SU-DHL-6 (cell line): Measurements from ENCODE around the gene CERS1.

ENCODE experiments used
- H2AFZ ChIP-seq: fragments of 200-600 bp; sonication (generic); 2 replicates; pipeline ENCODE4 v1.6.1; 2014; ENCODE audit warnings: low read depth, mild to moderate bottlenecking, moderate library complexity, mixed read lengths, antibody characterized with exemption, low read length; ENCODE audit not compliant: severe bottlenecking
- H3F3A ChIP-seq: fragments of 200-600 bp; shearing (Covaris generic); 2 replicates; pipeline ENCODE4 v1.6.0; 2016; ENCODE audit warnings: antibody characterized with exemption, mild to moderate bottlenecking; ENCODE audit not compliant: insufficient read depth
- H3K27ac ChIP-seq: fragments of 200-600 bp; sonication (generic); 2 replicates; pipeline ENCODE4 v1.5.1; 2016; ENCODE audit warnings: low read depth, mild to moderate bottlenecking, low read length, moderate library complexity, mixed read lengths
- H3K27me3 ChIP-seq: fragments of 200-600 bp; sonication (generic), shearing (Covaris generic); 2 replicates; pipeline ENCODE4 v1.6.0; 2014; ENCODE audit warnings: mild to moderate bottlenecking, low read length
- H3K36me3 ChIP-seq: fragments of 200-600 bp; sonication (generic); 2 replicates; pipeline ENCODE4 v1.6.1; 2014; ENCODE audit warnings: mild to moderate bottlenecking, low read length, mixed read lengths
- H3K4me2 ChIP-seq: fragments of 300-600, 200-600 bp; shearing (Covaris generic), sonication (generic); 2 replicates; pipeline ENCODE4 v1.6.0; 2014; ENCODE audit warnings: low read length, low read depth, mild to moderate bottlenecking; ENCODE audit not compliant: poor library complexity, severe bottlenecking
- H3K4me3 ChIP-seq: fragments of 200-600 bp; sonication (generic); 2 replicates; pipeline ENCODE4 v1.5.1; 2014; ENCODE audit warnings: antibody characterized with exemption, low read length, mild to moderate bottlenecking, mixed read lengths; ENCODE audit not compliant: insufficient read depth, poor library complexity, severe bottlenecking
- H3K79me2 ChIP-seq: fragments of 200-600 bp; sonication (generic); 2 replicates; pipeline ENCODE4 v1.6.1; 2014; ENCODE audit warnings: mild to moderate bottlenecking, low read length, moderate library complexity; ENCODE audit not compliant: insufficient read depth
- H3K9ac ChIP-seq: fragments of 200-600 bp; sonication (generic); 2 replicates; pipeline ENCODE4 v1.7.0; 2014; ENCODE audit warnings: mild to moderate bottlenecking, low read length
- H3K9me2 ChIP-seq: fragments of 200-600 bp; sonication (generic); replicated peaks from 2 replicates; pipeline ENCODE4 v1.6.1; 2014; ENCODE audit warnings: low read length; ENCODE audit not compliant: insufficient read depth
- H3K9me3 ChIP-seq: fragments of 200-600 bp; sonication (generic); 2 replicates; pipeline ENCODE4 v1.6.1; 2014; ENCODE audit warnings: low read length, mixed read lengths; ENCODE audit not compliant: insufficient read depth
- H4K20me1 ChIP-seq: fragments of 200-600 bp; sonication (generic); 2 replicates; pipeline ENCODE4 v1.6.1; 2014; ENCODE audit warnings: low read depth, mild to moderate bottlenecking, antibody characterized with exemption, low read length, moderate library complexity, mixed read lengths
- CTCF ChIP-seq: fragments of 200-600 bp; sonication (generic); IDR thresholded peaks from one replicate; pipeline ENCODE4 v1.5.1; 2017; ENCODE audit warnings: antibody characterized with exemption, mild to moderate bottlenecking, low read length, moderate library complexity; ENCODE audit not compliant: insufficient read depth, poor library complexity, severe bottlenecking
- EZH2phosphoT487 ChIP-seq: fragments of 200-600 bp; sonication (generic), shearing (Covaris generic); conservative IDR thresholded peaks from 2 replicates; pipeline ENCODE4 v1.6.1; 2018; ENCODE audit warnings: mild to moderate bottlenecking, antibody characterized with exemption, low read length, moderate library complexity, mixed read lengths

Gene CERS1

GRCh38 chr19:18830488-18830887, 65.5 kb downstream of the CERS1 start:
- Histone ChIP-seq H3K4me3 (no peak overlapping the region), H3K79me2 (peaks cover 32% of the 10 kb centered on the region), H3K36me3 (peaks cover 9% of the 10 kb centered on the region), H3K9ac (no peak overlapping the region), H4K20me1 (peaks cover 24% of the 10 kb centered on the region), H3K9me3 (peaks cover 4% of the 10 kb centered on the region; the same call in 1 of the 2 replicates), H3K9me2 (no peaks in the 10 kb centered on the region), H3K4me2 (no peak overlapping the region), H2AFZ (no peak overlapping the region), H3K27me3 (0 out of 2 replicates have a peak, but pooled peaks cover 3% of the 10 kb centered on the region), H3K27ac (no peak overlapping the region), H3F3A (no peaks in the 10 kb centered on the region)
- TF ChIP-seq CTCF (no peak), EZH2phosphoT487 (no peak)

- H3K27me3 ChIP-seq, result 0 out of 2 replicates have a peak, but pooled peaks cover 3% of the 10 kb centered on the region
- H3K27ac ChIP-seq, result no peak overlapping the region
- no peak overlapping the region for H2AFZ ChIP-seq
- no peak overlapping the region for H3K9ac ChIP-seq
- no peaks in the 10 kb centered on the region for H3K36me3 ChIP-seq
- H4K20me1 ChIP-seq, result peaks cover 10% of the 10 kb centered on the region; the same call in 1 of the 2 replicates
- H3K4me2 ChIP-seq, result no peak overlapping the region
- peaks cover 15% of the 10 kb centered on the region for H3K79me2 ChIP-seq
- peaks cover 4% of the 10 kb centered on the region; the same call in 1 of the 2 replicates for H3K9me3 ChIP-seq
- TF ChIP-seq CTCF (no peak), EZH2phosphoT487 (no peak)
- no peak overlapping the region for H3K4me3 ChIP-seq
- no peaks in the 10 kb centered on the region for H3F3A ChIP-seq
- H3K9me2 ChIP-seq, result no peaks in the 10 kb centered on the region
These were observed 67.2 kb downstream of the CERS1 start for GRCh38 chr19:18828786-18829185.
